22Rv1 (cell line): ENCODE data around the gene ANKS1B.

Source experiments
- CTCF ChIP-seq: fragments of 450-650 bp; IDR thresholded peaks from 2 replicates; pipeline ENCODE4 v1.5.1; 2017; ENCODE audit warnings: mild to moderate bottlenecking
- ZFX ChIP-seq: fragments of 450-650 bp; IDR thresholded peaks from 2 replicates; pipeline ENCODE4 v1.6.1; 2017; ENCODE audit warnings: antibody characterized with exemption, borderline replicate concordance

DNA sequence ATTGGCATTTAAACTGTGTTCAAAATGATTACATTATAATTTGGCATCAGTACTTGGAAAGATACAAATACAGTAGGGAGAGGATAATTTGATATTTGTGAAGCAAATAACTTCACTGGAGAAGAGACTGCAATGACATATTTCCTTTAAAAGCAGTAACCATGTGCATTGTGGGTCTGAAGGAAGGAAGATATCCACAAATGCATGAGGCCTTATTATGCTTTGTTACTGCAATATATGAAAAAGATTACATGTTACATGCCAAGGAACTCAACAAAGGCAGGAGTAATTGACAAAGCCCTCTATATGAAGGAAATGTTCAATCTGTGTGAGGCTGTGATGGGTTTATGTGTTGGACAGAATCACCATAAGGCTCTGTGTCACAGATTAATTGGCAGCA is 948.2 kb downstream of the ANKS1B start:
- no peak for TF ChIP-seq CTCF
- TF ChIP-seq ZFX, result no peak
